RWPE2 (cell line): ENCODE data around the gene PAK6.

Experiments used
- ATAC-seq: fragments of 200-7000 bp; cut with Tn5 transposase; 3 replicates; pipeline ENCODE4 v1.9.1; 2021; ENCODE audit warnings: low read depth
- DNase-seq: peaks from one replicate; pipeline ENCODE4 v3.0.0-alpha.2; 2020; ENCODE audit warnings: low spot score
- H3K27ac ChIP-seq: fragments of 450-650 bp; 2 replicates; pipeline ENCODE4 v1.5.1; 2017; ENCODE audit warnings: mild to moderate bottlenecking; ENCODE audit not compliant: poor library complexity, severe bottlenecking
- H3K27me3 ChIP-seq: fragments of 250-450 bp; sonication (Bioruptor Pico); 2 replicates; pipeline ENCODE4 v1.5.1; 2021; ENCODE audit warnings: mild to moderate bottlenecking, moderate library complexity; ENCODE audit not compliant: insufficient read depth, poor library complexity, severe bottlenecking
- H3K36me3 ChIP-seq: fragments of 250-450 bp; sonication (Bioruptor Pico); 2 replicates; pipeline ENCODE4 v1.5.1; 2020; ENCODE audit warnings: low read depth, mild to moderate bottlenecking, moderate library complexity
- H3K4me1 ChIP-seq: fragments of 250-450 bp; sonication (Bioruptor Pico); 2 replicates; pipeline ENCODE4 v1.5.1; 2021; ENCODE audit warnings: mild to moderate bottlenecking, moderate library complexity; ENCODE audit not compliant: insufficient read depth, poor library complexity, severe bottlenecking
- H3K4me3 ChIP-seq: fragments of 250-450 bp; sonication (Bioruptor Pico); 2 replicates; pipeline ENCODE4 v1.5.1; 2021; ENCODE audit warnings: mild to moderate bottlenecking, moderate library complexity; ENCODE audit not compliant: severe bottlenecking
- H3K9me3 ChIP-seq: fragments of 250-450 bp; sonication (Bioruptor Pico); 2 replicates; pipeline ENCODE4 v1.5.1; 2021; ENCODE audit warnings: mild to moderate bottlenecking, moderate library complexity; ENCODE audit not compliant: severe bottlenecking
- TF ChIP-seq, protein P1 (sequence below): fragments of 450-650 bp; IDR thresholded peaks from one replicate; pipeline ENCODE4 v1.5.1; 2017; ENCODE audit warnings: mild to moderate bottlenecking, moderate library complexity; ENCODE audit not compliant: poor library complexity, severe bottlenecking

Gene PAK6

DNA sequence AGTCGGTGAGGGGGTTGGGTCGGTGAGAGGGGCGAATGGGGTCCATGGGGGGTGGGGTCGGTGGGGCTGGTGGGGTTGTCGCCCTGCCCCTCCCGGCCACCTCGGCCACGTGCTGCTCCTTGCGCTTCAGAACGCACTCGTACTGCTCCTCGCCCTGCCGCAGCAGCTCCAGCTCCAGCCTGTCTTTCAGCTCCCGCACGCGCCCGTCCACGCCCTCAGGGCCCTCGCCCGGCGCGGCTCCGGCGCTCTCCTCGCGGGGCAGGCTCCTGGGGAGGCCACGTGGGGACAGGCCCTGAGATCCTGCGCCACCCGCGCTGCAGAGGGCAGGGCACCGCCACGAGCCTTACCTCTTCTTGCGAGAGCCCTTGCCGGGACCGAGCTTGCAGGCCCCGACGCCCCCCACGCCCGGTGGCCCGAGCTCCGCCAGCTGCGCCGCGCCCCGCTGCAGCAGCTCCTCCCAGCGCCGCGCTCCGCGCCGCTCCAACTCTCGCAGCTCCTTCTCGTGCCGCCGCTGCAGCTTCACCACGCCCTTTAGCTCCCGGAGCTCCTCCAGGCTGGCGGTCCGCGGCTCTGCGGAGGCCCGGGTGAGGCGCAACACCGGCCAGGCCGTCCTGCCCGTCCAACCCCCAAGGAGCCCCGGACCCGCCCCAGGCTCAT is 52.2 kb downstream of the PAK6 start:
- ATAC-seq (peak; percentile 80), DNase-seq (no peak)
- Histone ChIP-seq H3K36me3 (no peaks in the 10 kb centered on the region), H3K4me3 (peak overlapping the region; percentile 7), H3K9me3 (no peaks in the 10 kb centered on the region), H3K4me1 (no peaks in the 10 kb centered on the region), H3K27me3 (no peaks in the 10 kb centered on the region), H3K27ac (no peak overlapping the region)
- TF ChIP-seq, protein P1, sequence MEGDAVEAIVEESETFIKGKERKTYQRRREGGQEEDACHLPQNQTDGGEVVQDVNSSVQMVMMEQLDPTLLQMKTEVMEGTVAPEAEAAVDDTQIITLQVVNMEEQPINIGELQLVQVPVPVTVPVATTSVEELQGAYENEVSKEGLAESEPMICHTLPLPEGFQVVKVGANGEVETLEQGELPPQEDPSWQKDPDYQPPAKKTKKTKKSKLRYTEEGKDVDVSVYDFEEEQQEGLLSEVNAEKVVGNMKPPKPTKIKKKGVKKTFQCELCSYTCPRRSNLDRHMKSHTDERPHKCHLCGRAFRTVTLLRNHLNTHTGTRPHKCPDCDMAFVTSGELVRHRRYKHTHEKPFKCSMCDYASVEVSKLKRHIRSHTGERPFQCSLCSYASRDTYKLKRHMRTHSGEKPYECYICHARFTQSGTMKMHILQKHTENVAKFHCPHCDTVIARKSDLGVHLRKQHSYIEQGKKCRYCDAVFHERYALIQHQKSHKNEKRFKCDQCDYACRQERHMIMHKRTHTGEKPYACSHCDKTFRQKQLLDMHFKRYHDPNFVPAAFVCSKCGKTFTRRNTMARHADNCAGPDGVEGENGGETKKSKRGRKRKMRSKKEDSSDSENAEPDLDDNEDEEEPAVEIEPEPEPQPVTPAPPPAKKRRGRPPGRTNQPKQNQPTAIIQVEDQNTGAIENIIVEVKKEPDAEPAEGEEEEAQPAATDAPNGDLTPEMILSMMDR, result no peak

DNA sequence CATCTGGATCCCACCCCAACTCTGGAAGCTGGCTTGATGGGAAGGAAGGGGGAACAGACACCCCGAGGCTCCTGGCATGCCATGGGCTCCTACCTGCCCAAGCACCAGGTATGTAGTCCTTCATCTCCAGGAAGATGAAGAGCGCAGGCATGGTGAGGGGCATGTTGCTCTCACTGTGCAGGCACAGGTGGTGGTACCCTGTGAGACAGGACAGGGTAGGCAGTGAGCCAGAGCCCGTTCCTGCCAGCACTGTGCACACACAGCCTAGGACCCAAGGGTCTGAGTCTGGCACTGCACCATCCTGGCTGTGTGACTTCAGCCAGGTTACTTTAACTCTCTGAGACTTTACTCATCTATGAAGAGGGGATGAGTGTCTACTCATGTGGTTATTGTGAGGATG is 53.4 kb downstream of the PAK6 start:
- no peak overlapping the region for H3K4me3 ChIP-seq
- no peaks in the 10 kb centered on the region for H3K36me3 ChIP-seq
- H3K27ac ChIP-seq, result no peak overlapping the region
- ATAC-seq (no peak), DNase-seq (no peak)
- H3K27me3 ChIP-seq, result no peaks in the 10 kb centered on the region
- no peaks in the 10 kb centered on the region for H3K9me3 ChIP-seq
- TF ChIP-seq, protein P1, result no peak
- no peaks in the 10 kb centered on the region for H3K4me1 ChIP-seq

DNA sequence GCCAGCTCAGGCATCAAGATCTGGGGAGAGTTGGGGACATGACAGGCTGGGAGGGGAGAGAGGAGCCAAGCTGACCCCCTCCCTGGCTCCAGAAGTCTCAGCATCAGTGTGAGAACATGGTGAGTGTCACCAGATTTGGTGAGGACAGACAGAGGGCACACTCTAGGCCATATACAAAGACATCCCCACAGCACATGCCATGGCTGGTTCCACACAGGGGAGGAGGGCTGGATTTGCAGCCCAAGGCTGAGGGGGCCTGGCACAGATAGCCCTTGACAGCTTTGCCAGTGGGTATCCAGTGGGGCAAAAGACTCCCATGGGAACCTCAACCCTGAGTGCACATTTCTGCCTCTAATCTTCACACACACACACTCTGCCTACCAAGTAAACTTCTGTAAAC is 54.1 kb downstream of the PAK6 start:
- no peak for DNase-seq
- TF ChIP-seq, protein P1, result no peak
- Histone ChIP-seq H3K4me1 (no peaks in the 10 kb centered on the region), H3K9me3 (no peaks in the 10 kb centered on the region), H3K27me3 (no peaks in the 10 kb centered on the region), H3K36me3 (no peaks in the 10 kb centered on the region), H3K4me3 (no peak overlapping the region), H3K27ac (no peak overlapping the region)
- no peak for ATAC-seq

DNA sequence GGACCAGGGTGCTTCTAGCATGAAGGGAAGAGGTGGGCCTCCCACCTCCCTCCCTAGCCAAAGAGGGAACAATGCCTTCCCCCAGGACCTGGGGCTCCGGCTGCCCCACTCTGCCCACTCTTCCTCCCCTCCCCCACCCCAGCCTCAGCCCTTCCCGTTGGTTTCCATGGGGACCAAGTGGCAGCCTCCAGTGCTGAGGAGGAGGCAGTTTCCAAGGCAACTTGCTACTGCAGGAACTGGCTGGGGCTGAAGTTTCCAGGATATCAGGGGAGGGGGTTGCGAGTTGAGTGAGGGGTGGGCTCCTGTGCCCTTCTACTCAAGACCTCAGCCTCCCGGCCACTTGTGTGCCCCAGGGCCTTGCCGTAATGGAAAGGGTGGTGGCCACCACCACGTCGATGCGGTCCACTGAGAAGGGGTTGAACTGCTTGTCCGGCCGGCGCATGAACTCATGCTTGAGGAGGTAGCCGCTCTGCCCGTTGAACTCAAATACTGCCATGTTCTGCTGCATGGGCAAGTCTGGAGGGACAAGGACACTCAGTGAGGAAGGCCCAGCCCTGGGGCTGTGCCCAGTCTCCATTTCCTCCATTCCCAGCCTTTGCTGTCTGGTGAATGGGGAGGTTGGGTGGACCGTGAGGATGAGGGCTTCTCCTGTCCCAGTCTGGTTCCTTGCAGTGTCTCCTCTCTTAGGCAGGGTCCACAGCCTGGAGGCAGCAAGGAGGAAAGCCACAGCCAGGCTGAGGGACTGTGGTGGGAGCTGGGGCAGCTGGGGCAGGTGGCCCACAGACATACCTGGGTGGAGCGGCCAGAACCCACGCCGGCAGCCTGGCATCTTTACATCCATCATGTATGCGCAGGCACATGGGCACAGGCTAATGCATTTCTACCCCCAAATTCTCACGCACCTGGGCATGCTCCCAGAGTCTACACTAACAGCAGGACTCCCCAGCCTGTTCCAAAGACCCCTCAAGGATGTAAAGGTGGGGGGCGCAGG is 55.3 kb downstream of the PAK6 start:
- DNase-seq, result no peak
- Histone ChIP-seq H3K4me3 (no peak overlapping the region), H3K27me3 (no peaks in the 10 kb centered on the region), H3K4me1 (no peaks in the 10 kb centered on the region), H3K36me3 (no peaks in the 10 kb centered on the region), H3K9me3 (peaks cover under 1% of the 10 kb centered on the region), H3K27ac (no peak overlapping the region)
- TF ChIP-seq, protein P1, result no peak
- no peak for ATAC-seq

DNA sequence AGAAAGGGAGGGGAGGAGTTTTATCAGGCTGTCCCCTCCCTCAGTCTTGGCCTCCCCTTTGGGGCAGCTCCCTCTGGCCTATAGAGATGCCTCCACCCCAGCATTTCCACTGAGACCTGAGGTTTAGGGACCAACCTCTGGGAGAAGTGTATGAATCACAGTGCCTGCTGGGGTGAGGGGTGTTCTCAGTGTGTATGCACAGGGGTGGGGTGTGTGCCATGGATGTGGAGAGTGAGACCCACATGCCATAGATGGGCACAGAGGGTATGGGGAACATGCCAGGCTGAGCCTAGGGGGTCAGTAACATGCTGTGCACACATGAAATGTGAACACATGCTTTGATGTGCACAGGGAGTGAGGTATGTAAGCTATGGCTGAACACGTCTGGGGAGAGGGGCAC is 56.4 kb downstream of the PAK6 start:
- no peak for ATAC-seq

More for the DNA sequence above, 56.4 kb downstream of the PAK6 start:
- peak; percentile 62 for DNase-seq
- no peak overlapping the region for H3K4me3 ChIP-seq
- TF ChIP-seq, protein P1, result no peak
- no peaks in the 10 kb centered on the region for H3K36me3 ChIP-seq
- no peak overlapping the region for H3K27ac ChIP-seq
- no peaks in the 10 kb centered on the region for H3K4me1 ChIP-seq
- peaks cover 4% of the 10 kb centered on the region for H3K9me3 ChIP-seq
- H3K27me3 ChIP-seq, result no peaks in the 10 kb centered on the region
